Measurements from ENCODE around the gene MTMR2.
"Not testable (repeated sequence)": the region's sequence is repeated elsewhere in the genome, so short reads cannot be mapped to it uniquely, and the experiment has no call there.

The MTMR2 gene

GRCh38 chr11:95816037-95816436 lies 107.9 kb downstream of the MTMR2 start:
- DNase-seq (ENCODE audit: low read depth) = no peak

- not testable (repeated sequence) for DNase-seq (ENCODE audit: low read depth)
These were observed 112.9 kb downstream of the MTMR2 start for GRCh38 chr11:95811052-95811451.

- DNase-seq (ENCODE audit: low read depth) = not testable (repeated sequence)
These were observed 117.4 kb downstream of the MTMR2 start for GRCh38 chr11:95806464-95806863.

GRCh38 chr11:95805869-95806268 lies 118.0 kb downstream of the MTMR2 start:
- DNase-seq (ENCODE audit: low read depth) = no peak

- no peak for DNase-seq (ENCODE audit: low read depth)
These were observed 119.9 kb downstream of the MTMR2 start for GRCh38 chr11:95803973-95804372.

GRCh38 chr11:95802806-95803205 lies 121.1 kb downstream of the MTMR2 start:
- no peak for DNase-seq (ENCODE audit: low read depth)

GRCh38 chr11:95800438-95800837 lies 123.5 kb downstream of the MTMR2 start:
- DNase-seq (ENCODE audit: low read depth) = no peak

- no peak for DNase-seq (ENCODE audit: low read depth)
These were observed 124.4 kb downstream of the MTMR2 start for GRCh38 chr11:95799546-95799945.

GRCh38 chr11:95796501-95796900 lies 127.4 kb downstream of the MTMR2 start:
- no peak for DNase-seq (ENCODE audit: low read depth)

- no peak for DNase-seq (ENCODE audit: low read depth)
These were observed 128.1 kb downstream of the MTMR2 start for GRCh38 chr11:95795627-95796295.

- DNase-seq (ENCODE audit: low read depth) = peak; percentile 31
These were observed 129.8 kb downstream of the MTMR2 start for GRCh38 chr11:95794086-95794485.

- DNase-seq (ENCODE audit: low read depth) = no peak
These were observed 130.8 kb downstream of the MTMR2 start for GRCh38 chr11:95793116-95793515.

GRCh38 chr11:95792700-95793099 lies 131.2 kb downstream of the MTMR2 start:
- no peak for DNase-seq (ENCODE audit: low read depth)

- no peak for DNase-seq (ENCODE audit: low read depth)
These were observed 131.7 kb downstream of the MTMR2 start for GRCh38 chr11:95792200-95792599.

GRCh38 chr11:95791709-95792033 lies 132.2 kb downstream of the MTMR2 start:
- DNase-seq (ENCODE audit: low read depth) = no peak

GRCh38 chr11:95790933-95791708 lies 132.8 kb downstream of the MTMR2 start:
- peak; percentile 69 for DNase-seq (ENCODE audit: low read depth)

- peak; percentile 99 for DNase-seq (ENCODE audit: low read depth)
These were observed 133.6 kb downstream of the MTMR2 start, which contains the start of gene CEP57 for GRCh38 chr11:95790123-95790932. TSS of gene CEP57 (plus strand) at chr11:95790498. CDS start at chr11:95790699, 201 bp downstream.

- peak; percentile 98 for DNase-seq (ENCODE audit: low read depth)
These were observed 134.3 kb downstream of the MTMR2 start, which contains the start of gene FAM76B for GRCh38 chr11:95789506-95790122. TSS of gene FAM76B (minus strand) at chr11:95789782. CDS start at chr11:95789478, 304 bp downstream.

- peak; percentile 64 for DNase-seq (ENCODE audit: low read depth)
These were observed 134.9 kb downstream of the MTMR2 start for GRCh38 chr11:95788921-95789505.
